Left forelimb (tissue), 1 donor: Measurements from ENCODE around the gene APOBEC3C.
"Not testable (repeated sequence)": the region's sequence is repeated elsewhere in the genome, so short reads cannot be mapped to it uniquely, and the experiment has no call there.

Source experiments
- DNase-seq: peaks from one replicate; pipeline ENCODE4 v3.0.0-alpha.2; 2018; ENCODE audit warnings: low spot score

Gene APOBEC3C

GRCh38 chr22:39021552-39022250, 7.6 kb downstream of the APOBEC3C start:
- DNase-seq = no peak

GRCh38 chr22:39024519-39025308, 10.7 kb downstream of the APOBEC3C start:
- no peak for DNase-seq

- DNase-seq = no peak
Observed at GRCh38 chr22:39026509-39027150, 12.6 kb downstream of the APOBEC3C start.

GRCh38 chr22:39027717-39028116, 13.7 kb downstream of the APOBEC3C start:
- DNase-seq = no peak

GRCh38 chr22:39028281-39028680, 14.2 kb downstream of the APOBEC3C start:
- no peak for DNase-seq

GRCh38 chr22:39029227-39029626, 15.2 kb downstream of the APOBEC3C start:
- no peak for DNase-seq

- no peak for DNase-seq
Observed at GRCh38 chr22:39030705-39031104, 16.6 kb downstream of the APOBEC3C start.

- not testable (repeated sequence) for DNase-seq
Observed at GRCh38 chr22:39031434-39032295, 17.6 kb downstream of the APOBEC3C start.

- not testable (repeated sequence) for DNase-seq
Observed at GRCh38 chr22:39037071-39037470, 23.0 kb downstream of the APOBEC3C start.

- DNase-seq = no peak
Observed at GRCh38 chr22:39039306-39040126, 25.5 kb downstream of the APOBEC3C start.

- DNase-seq = not testable (repeated sequence)
Observed at GRCh38 chr22:39040155-39040537, 26.1 kb downstream of the APOBEC3C start.

GRCh38 chr22:39040538-39041296, 26.7 kb downstream of the APOBEC3C start, which contains the start of gene APOBEC3F:
TSS of gene APOBEC3F (plus strand) at chr22:39040864. CDS start at chr22:39040961, 97 bp downstream.
- not testable (repeated sequence) for DNase-seq

- no peak for DNase-seq
Observed at GRCh38 chr22:39041908-39042307, 27.9 kb downstream of the APOBEC3C start.

GRCh38 chr22:39043063-39043462, 29.0 kb downstream of the APOBEC3C start:
- DNase-seq = not testable (repeated sequence)

- DNase-seq = not testable (repeated sequence)
Observed at GRCh38 chr22:39045136-39045535, 31.1 kb downstream of the APOBEC3C start.

- not testable (repeated sequence) for DNase-seq
Observed at GRCh38 chr22:39049486-39049885, 35.4 kb downstream of the APOBEC3C start.

- not testable (repeated sequence) for DNase-seq
Observed at GRCh38 chr22:39051844-39052495, 37.9 kb downstream of the APOBEC3C start.

- DNase-seq = no peak
Observed at GRCh38 chr22:39055658-39056057, 41.6 kb downstream of the APOBEC3C start.

GRCh38 chr22:39061290-39061689, 47.2 kb downstream of the APOBEC3C start:
- not testable (repeated sequence) for DNase-seq
